NCI-H460 (cell line): ENCODE measurements around the gene PCDH9. TPM values are rescaled to one million over a fixed set of nuclear protein-coding genes. Genes with fewer than 3 reads are reported as not detected.
"Not testable (repeated sequence)": the region's sequence is repeated elsewhere in the genome, so short reads cannot be mapped to it uniquely, and the experiment has no call there.

Source experiments
- DNase-seq: peaks from one replicate; pipeline ENCODE4 v3.0.0-alpha.2; 2016; ENCODE audit warnings: low read depth; ENCODE audit errors: extremely low read depth
- total RNA-seq: library from RNA; depleted of rRNA; stranded (reverse); fragments of >200 nt; shearing (Covaris generic); gene quantifications from 2 replicates; pipeline ENCODE4 v1.2.3, GENCODE V29; 2014

Gene PCDH9
- total RNA-seq, 1 experiment from 2014 or later, result 3.0 TPM

- DNase-seq, result peak; percentile 14
These were observed 426.2 kb downstream of the PCDH9 start for GRCh38 chr13:66803808-66804456.

GRCh38 chr13:66803013-66803807, 426.9 kb downstream of the PCDH9 start:
- DNase-seq, result no peak

- no peak for DNase-seq
These were observed 434.5 kb downstream of the PCDH9 start for GRCh38 chr13:66795636-66796035.

- no peak for DNase-seq
These were observed 435.6 kb downstream of the PCDH9 start for GRCh38 chr13:66794340-66795031.

GRCh38 chr13:66790861-66791260, 439.3 kb downstream of the PCDH9 start:
- DNase-seq, result no peak

- no peak for DNase-seq
These were observed 448.9 kb downstream of the PCDH9 start for GRCh38 chr13:66781241-66781640.

GRCh38 chr13:66780814-66781213, 449.3 kb downstream of the PCDH9 start:
- DNase-seq, result no peak

- no peak for DNase-seq
These were observed 451.7 kb downstream of the PCDH9 start for GRCh38 chr13:66778461-66778860.

GRCh38 chr13:66775196-66775595, 454.9 kb downstream of the PCDH9 start:
- no peak for DNase-seq

- DNase-seq, result no peak
These were observed 456.1 kb downstream of the PCDH9 start for GRCh38 chr13:66774046-66774445.

GRCh38 chr13:66765559-66765958, 464.6 kb downstream of the PCDH9 start:
- no peak for DNase-seq

- DNase-seq, result not testable (repeated sequence)
These were observed 469.5 kb downstream of the PCDH9 start for GRCh38 chr13:66760678-66761077.

- DNase-seq, result no peak
These were observed 470.2 kb downstream of the PCDH9 start for GRCh38 chr13:66759919-66760318.

GRCh38 chr13:66751691-66752090, 478.4 kb downstream of the PCDH9 start:
- no peak for DNase-seq

- DNase-seq, result no peak
These were observed 481.4 kb downstream of the PCDH9 start for GRCh38 chr13:66748712-66749111.

- DNase-seq, result no peak
These were observed 484.8 kb downstream of the PCDH9 start for GRCh38 chr13:66745307-66745706.

GRCh38 chr13:66723576-66723975, 506.6 kb downstream of the PCDH9 start:
- DNase-seq, result no peak

GRCh38 chr13:66716538-66716937, 513.6 kb downstream of the PCDH9 start:
- no peak for DNase-seq

GRCh38 chr13:66714795-66715194, 515.3 kb downstream of the PCDH9 start:
- no peak for DNase-seq

- DNase-seq, result no peak
These were observed 526.0 kb downstream of the PCDH9 start for GRCh38 chr13:66704110-66704509.

- DNase-seq, result no peak
These were observed 526.5 kb downstream of the PCDH9 start for GRCh38 chr13:66703597-66703996.
